Ishikawa (cell line): ENCODE data around the gene ALDH3B1.

ENCODE experiments used
- CEBPB ChIP-seq: IDR thresholded peaks from 2 replicates; pipeline ENCODE4 v1.6.1; 2012
- EP300 ChIP-seq: IDR thresholded peaks from 2 replicates; pipeline ENCODE4 v1.6.1; 2012; ENCODE audit warnings: borderline replicate concordance

GRCh38 chr11:68044145-68044813, 34.2 kb downstream of the ALDH3B1 start:
- no peak for TF ChIP-seq EP300
- no peak for TF ChIP-seq CEBPB
